ENCODE results near the gene HIC2.
"Not testable (repeated sequence)": the region's sequence is repeated elsewhere in the genome, so short reads cannot be mapped to it uniquely, and the experiment has no call there.

Gene HIC2, protein sequence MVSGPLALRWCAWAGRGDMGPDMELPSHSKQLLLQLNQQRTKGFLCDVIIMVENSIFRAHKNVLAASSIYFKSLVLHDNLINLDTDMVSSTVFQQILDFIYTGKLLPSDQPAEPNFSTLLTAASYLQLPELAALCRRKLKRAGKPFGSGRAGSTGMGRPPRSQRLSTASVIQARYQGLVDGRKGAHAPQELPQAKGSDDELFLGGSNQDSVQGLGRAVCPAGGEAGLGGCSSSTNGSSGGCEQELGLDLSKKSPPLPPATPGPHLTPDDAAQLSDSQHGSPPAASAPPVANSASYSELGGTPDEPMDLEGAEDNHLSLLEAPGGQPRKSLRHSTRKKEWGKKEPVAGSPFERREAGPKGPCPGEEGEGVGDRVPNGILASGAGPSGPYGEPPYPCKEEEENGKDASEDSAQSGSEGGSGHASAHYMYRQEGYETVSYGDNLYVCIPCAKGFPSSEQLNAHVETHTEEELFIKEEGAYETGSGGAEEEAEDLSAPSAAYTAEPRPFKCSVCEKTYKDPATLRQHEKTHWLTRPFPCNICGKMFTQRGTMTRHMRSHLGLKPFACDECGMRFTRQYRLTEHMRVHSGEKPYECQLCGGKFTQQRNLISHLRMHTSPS

DNA sequence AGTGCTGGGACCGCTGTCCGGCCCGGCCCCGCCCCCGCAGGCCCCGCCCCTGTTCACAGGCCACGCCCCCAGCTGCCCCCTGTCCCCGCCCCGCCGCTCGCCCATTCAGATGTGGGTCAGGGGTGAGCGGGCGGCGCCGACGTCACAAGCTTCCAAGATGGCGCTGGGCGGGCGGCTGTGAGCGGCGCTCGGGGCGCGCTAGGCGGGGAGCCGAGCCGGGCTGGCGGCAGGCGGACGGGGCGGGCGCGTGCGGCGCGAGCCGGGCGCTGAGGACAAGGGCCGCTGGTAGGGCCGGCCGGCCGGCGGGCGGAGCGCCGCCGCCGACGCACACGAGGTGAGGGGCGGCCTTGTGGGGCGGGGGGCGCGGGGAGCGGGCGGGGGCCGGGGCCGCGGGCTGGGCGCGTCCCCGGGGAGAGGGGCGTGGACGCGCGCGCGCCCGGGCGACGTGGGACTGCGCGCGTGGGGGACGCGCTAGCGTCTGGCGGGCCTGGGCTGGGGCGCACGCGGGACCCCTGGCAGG, at the start of gene HIC2:
HIC2 (plus strand) TSS at position 145 of the 520 bp plus-strand sequence. CDS start 25,461 bp downstream, outside the sequence.
- peak within 1 kb of the TSS; percentile 36; the same call in 1 of the 2 replicates for H3K9ac ChIP-seq (ENCODE audit: low read depth, low read length)
- not testable (repeated sequence) for H3K4me1 ChIP-seq (ENCODE audit: insufficient read depth, low read length); H3K9me3 ChIP-seq (ENCODE audit: control insufficient read depth, insufficient read depth, low read length); H3K36me3 ChIP-seq (ENCODE audit: insufficient read depth, low read length)

GRCh38 chr22:21368603-21369310, 48.4 kb upstream of the HIC2 start:
- H3K9ac ChIP-seq (ENCODE audit: low read depth, low read length); H3K36me3 ChIP-seq (ENCODE audit: insufficient read depth, low read length); H3K4me1 ChIP-seq (ENCODE audit: insufficient read depth, low read length); H3K9me3 ChIP-seq (ENCODE audit: control insufficient read depth, insufficient read depth, low read length): not testable (repeated sequence)

GRCh38 chr22:21375880-21376279, 41.3 kb upstream of the HIC2 start:
- H3K9ac ChIP-seq (ENCODE audit: low read depth, low read length); H3K9me3 ChIP-seq (ENCODE audit: control insufficient read depth, insufficient read depth, low read length); H3K36me3 ChIP-seq (ENCODE audit: insufficient read depth, low read length); H3K4me1 ChIP-seq (ENCODE audit: insufficient read depth, low read length): not testable (repeated sequence)

DNA sequence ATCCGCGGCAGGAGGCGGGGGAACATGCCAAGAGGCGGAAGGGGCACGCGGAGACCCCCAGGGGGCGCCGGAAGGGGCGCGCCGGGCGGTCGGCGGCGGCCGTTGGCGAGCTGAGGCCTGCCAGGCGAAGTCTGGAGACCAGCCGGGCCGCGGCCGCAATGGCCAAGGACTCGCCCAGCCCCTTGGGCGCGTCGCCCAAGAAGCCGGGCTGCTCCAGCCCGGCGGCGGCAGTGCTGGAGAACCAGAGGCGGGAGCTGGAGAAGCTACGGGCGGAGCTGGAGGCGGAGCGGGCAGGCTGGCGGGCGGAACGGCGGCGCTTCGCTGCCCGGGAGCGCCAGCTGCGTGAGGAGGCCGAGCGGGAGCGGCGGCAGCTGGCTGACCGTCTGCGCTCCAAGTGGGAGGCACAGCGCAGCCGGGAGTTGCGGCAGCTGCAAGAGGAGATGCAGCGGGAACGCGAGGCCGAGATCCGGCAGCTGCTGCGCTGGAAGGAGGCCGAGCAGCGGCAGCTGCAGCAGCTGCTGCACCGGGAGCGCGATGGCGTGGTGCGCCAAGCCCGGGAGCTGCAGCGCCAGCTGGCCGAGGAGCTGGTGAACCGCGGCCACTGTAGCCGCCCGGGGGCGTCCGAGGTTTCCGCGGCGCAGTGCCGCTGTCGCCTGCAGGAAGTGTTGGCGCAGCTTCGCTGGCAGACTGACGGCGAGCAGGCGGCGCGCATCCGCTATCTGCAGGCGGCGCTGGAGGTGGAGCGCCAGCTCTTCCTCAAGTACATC, 33.3 kb upstream of the HIC2 start, which contains the start of gene RIMBP3B:
RIMBP3B (plus strand) TSS at position 51 of the 767 bp plus-strand sequence; CDS start at position 159, 108 bp downstream.
- H3K36me3 ChIP-seq (ENCODE audit: insufficient read depth, low read length); H3K9ac ChIP-seq (ENCODE audit: low read depth, low read length); H3K4me1 ChIP-seq (ENCODE audit: insufficient read depth, low read length); H3K9me3 ChIP-seq (ENCODE audit: control insufficient read depth, insufficient read depth, low read length): not testable (repeated sequence)

GRCh38 chr22:21384468-21385357, 32.5 kb upstream of the HIC2 start:
- H3K36me3 ChIP-seq (ENCODE audit: insufficient read depth, low read length); H3K9me3 ChIP-seq (ENCODE audit: control insufficient read depth, insufficient read depth, low read length); H3K4me1 ChIP-seq (ENCODE audit: insufficient read depth, low read length); H3K9ac ChIP-seq (ENCODE audit: low read depth, low read length): not testable (repeated sequence)

DNA sequence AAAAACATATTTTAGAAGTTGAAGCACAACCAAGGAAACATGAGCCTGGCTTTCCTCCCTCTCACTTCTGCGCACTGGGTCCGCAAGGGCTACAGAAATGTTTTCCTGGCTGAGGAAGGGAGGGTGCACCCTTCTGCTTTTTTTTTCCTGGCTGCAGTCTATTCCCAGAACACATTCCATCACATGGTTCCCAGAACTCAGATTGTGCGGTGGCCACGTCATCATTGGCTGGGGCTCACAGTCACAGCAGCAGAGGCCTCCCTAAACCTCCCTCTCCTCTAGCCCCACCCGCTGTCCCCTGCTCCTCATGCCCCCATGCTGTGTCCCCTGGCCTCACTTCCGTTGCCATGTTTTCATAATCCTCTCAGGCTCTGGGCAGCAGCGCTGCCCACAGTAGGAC, 27.7 kb upstream of the HIC2 start:
- H3K9ac ChIP-seq (ENCODE audit: low read depth, low read length); H3K4me1 ChIP-seq (ENCODE audit: insufficient read depth, low read length); H3K36me3 ChIP-seq (ENCODE audit: insufficient read depth, low read length); H3K9me3 ChIP-seq (ENCODE audit: control insufficient read depth, insufficient read depth, low read length): not testable (repeated sequence)

DNA sequence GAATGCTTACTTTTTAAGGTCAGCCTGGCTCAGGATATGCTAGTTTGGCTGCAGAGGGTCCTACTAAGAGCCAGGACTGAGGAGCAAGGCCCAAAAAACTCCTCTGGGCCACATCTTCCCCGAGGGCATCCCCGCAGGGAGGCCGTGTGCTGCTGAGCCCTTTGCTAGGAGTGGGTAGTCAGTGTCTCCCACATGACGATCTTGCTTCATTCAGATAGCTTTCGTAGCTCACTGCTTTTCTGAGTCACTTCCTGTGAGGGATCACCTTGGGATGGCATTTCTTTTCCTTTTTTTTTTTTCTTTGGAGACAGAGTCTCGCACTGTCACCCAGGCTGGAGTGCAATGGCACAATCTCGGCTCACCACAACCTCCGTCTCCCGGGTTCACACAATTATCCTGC, 27.2 kb upstream of the HIC2 start:
- not testable (repeated sequence) for H3K4me1 ChIP-seq (ENCODE audit: insufficient read depth, low read length); H3K9me3 ChIP-seq (ENCODE audit: control insufficient read depth, insufficient read depth, low read length); H3K9ac ChIP-seq (ENCODE audit: low read depth, low read length); H3K36me3 ChIP-seq (ENCODE audit: insufficient read depth, low read length)

DNA sequence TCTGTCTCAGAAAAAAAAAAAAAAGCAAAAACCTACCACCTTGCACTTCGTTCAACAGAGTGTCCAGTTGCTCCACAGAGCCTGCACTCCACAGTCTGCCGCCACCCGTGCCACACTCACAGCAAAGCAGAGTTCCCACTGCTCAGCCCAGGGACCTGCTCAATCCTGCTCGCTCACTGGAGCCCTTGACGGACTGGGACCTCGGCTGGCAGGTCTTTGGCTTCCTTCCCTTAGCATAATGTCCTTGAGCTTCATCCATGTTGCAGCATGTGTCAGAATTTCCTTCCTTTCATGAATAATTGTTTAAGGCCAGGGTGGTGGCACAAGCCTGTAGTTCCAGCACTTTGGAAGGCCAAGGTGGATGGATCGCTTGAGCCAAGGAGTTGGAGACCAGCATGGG, 22.6 kb upstream of the HIC2 start:
- H3K9me3 ChIP-seq (ENCODE audit: control insufficient read depth, insufficient read depth, low read length); H3K36me3 ChIP-seq (ENCODE audit: insufficient read depth, low read length); H3K9ac ChIP-seq (ENCODE audit: low read depth, low read length); H3K4me1 ChIP-seq (ENCODE audit: insufficient read depth, low read length): not testable (repeated sequence)

DNA sequence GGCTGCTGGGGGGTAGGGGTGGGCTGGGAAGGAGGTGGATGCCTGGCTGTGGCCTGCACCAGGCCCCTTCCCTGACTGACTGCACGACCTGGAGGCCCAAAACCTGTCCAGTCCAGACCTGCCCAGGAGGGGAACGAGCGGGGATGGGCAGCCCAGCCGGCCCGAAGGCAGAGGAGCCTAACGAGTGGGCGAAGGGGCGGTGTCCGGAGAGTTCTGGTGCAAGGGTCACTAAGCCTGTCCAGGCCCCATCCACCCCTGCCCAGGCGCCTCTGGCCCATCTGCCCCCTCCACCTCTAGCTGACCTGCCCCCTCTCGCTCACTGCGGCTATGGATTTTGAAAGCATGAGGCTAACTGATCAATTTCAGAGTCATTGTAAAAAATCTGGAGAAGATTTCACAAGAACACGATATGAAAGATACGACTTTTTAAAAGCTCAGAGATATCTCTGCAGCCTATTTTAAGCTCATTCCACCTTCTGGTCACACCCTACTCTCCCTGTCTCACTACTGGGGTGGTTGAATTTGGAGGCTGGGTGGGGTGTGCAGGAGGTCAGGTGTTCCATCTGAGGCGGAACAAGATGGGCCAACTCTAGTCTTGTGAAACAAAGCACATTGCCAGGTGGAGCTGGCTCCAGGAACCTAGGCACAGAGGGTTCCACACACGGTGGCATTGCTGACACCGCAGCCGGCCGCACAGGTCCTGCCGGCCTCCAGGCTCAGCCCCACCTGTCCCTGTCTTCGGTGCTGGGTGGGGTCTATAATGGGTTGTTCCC, 15.8 kb upstream of the HIC2 start:
- not testable (repeated sequence) for H3K4me1 ChIP-seq (ENCODE audit: insufficient read depth, low read length); H3K36me3 ChIP-seq (ENCODE audit: insufficient read depth, low read length); H3K9me3 ChIP-seq (ENCODE audit: control insufficient read depth, insufficient read depth, low read length); H3K9ac ChIP-seq (ENCODE audit: low read depth, low read length)

DNA sequence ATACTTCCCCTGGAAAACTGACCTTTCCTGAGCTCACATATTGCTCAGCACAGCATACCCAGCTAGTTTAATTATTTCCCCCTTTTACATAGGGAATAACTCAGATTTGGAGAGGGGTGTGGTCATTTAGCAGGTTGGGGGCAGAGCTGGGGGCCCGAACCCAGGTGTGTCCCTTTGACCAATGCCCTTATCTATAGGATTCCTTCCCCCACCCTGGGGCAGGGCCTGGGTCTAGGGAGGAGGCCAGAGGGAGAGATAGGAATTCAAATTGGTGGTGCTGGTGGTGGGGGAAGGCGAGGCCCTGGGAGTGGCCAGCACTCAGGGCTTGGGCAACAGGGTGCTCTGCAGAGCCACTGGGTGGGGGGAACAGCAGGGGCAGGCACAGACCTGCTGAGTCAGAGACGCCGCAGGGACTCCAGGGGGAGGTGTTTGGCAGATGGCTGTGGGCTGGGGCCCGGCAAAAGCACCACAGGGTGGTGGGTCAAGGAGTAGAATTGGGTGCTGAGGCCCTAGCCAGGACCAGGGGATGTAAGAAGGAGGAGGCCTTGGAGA, 14.3 kb upstream of the HIC2 start:
- H3K9ac ChIP-seq (ENCODE audit: low read depth, low read length): not testable (repeated sequence)

DNA sequence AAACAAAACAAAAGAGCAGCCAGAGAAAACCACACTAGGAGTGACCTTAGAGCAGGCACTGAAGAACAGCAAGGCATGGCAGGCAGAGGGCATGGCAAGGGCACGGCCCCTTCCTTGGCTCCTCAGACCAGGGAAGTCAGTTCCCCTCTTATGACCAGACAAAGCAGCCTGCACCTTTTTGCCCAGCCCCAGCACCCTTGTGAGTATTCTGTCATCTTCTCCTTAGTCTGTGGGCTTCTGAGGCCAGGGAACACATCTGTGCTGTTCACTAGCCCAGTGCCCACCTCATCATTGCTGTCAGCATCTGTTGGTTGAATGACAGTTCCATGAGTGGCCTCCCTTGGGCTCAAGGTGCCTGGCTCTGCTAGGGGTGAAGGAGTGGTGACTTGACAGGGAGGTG, 10.0 kb upstream of the HIC2 start:
- H3K9me3 ChIP-seq (ENCODE audit: control insufficient read depth, insufficient read depth, low read length); H3K4me1 ChIP-seq (ENCODE audit: insufficient read depth, low read length); H3K9ac ChIP-seq (ENCODE audit: low read depth, low read length); H3K36me3 ChIP-seq (ENCODE audit: insufficient read depth, low read length): not testable (repeated sequence)

More for the DNA sequence above, 14.3 kb upstream of the HIC2 start:
- not testable (repeated sequence) for H3K36me3 ChIP-seq (ENCODE audit: insufficient read depth, low read length); H3K4me1 ChIP-seq (ENCODE audit: insufficient read depth, low read length); H3K9me3 ChIP-seq (ENCODE audit: control insufficient read depth, insufficient read depth, low read length)

DNA sequence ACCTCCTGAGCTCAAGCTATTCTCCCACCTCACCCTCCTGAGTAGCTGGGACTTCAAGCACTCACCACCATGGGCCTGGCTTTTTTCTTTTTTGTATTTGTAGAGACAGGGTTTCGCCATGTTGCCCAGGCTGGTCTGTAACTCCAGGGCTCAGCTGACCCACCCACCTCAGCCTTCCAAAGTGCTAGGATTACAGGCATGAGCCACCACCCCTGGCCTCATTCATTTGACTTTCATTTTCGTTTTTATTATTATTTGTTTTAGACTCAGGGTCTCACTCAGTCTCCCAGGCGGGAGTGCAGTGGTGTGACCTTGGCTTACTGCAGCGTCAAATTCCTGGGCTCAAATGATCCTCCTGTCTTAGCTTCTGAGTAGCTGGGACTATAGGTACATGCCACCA, 9.4 kb upstream of the HIC2 start:
- not testable (repeated sequence) for H3K4me1 ChIP-seq (ENCODE audit: insufficient read depth, low read length); H3K36me3 ChIP-seq (ENCODE audit: insufficient read depth, low read length); H3K9me3 ChIP-seq (ENCODE audit: control insufficient read depth, insufficient read depth, low read length); H3K9ac ChIP-seq (ENCODE audit: low read depth, low read length)

DNA sequence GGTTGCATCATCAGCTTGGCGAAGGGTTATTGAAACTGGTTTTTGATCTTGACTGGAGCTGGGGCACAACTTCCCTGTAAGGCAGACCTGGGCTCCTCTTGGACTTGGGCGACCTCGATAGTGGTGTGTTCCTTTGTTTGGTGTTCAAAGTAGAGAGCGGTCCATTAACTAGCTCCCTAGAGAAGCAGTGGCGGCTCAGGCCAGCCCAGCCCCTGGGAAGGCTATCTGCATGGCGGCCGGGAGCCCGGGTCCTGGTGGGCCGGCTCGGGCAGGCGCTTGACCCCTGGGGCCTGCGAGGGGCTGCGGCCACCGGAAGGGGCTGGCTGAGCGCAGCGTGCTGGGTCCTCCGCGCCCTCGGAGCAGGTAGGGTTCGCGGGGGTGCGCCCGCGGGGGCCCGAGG, 796 bp upstream of the HIC2 start:
- not testable (repeated sequence) for H3K4me1 ChIP-seq (ENCODE audit: insufficient read depth, low read length); H3K9me3 ChIP-seq (ENCODE audit: control insufficient read depth, insufficient read depth, low read length); H3K9ac ChIP-seq (ENCODE audit: low read depth, low read length); H3K36me3 ChIP-seq (ENCODE audit: insufficient read depth, low read length)
